NCI-H2196 treated with DMSO at 0.1 percent for 48 hours (cell line): ENCODE data around the gene RAB38.

Experiments
- DNase-seq: peaks from one replicate; lab custom pipeline; 2025; ENCODE audit not compliant: unreplicated experiment; lab: John Stamatoyannopoulos, UW

Gene RAB38

DNA sequence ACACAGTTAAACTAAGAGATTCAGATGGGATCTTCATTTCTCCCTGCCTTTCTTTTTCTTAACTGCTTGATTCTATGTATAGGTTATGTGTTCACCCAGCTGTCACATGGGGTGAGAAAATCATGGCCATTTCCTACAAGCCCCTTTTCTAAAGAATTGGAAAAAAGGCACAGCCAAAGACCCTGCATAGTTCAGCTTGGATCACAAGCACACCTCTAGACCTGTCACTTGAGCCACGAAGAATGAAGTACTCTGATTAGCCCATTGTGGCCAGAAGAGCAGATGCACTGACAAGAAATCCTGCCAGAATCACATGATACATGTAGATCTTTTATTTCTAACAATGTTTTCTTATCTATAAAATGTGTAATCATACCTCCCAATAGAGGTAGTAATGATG, 69.7 kb downstream of the RAB38 start:
- no peak for DNase-seq

DNA sequence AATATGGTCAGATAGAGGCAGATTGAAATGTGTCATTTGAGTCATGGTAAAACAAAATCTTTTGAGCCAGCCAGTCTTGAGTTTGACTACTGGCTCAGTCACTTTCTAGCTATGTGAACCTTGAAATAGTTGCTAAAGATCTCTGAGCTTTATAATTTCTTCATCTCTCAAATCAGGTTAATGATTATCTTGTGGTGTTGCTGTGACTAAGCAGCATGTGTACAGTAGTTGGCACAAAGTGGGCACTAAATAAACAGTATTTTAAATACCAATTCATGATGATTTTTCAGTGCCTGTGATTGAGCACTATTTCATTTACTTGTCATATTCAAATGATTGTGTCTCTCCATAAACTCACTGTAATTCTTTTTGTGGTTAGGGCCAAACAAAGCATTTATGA, 70.8 kb downstream of the RAB38 start:
- no peak for DNase-seq

DNA sequence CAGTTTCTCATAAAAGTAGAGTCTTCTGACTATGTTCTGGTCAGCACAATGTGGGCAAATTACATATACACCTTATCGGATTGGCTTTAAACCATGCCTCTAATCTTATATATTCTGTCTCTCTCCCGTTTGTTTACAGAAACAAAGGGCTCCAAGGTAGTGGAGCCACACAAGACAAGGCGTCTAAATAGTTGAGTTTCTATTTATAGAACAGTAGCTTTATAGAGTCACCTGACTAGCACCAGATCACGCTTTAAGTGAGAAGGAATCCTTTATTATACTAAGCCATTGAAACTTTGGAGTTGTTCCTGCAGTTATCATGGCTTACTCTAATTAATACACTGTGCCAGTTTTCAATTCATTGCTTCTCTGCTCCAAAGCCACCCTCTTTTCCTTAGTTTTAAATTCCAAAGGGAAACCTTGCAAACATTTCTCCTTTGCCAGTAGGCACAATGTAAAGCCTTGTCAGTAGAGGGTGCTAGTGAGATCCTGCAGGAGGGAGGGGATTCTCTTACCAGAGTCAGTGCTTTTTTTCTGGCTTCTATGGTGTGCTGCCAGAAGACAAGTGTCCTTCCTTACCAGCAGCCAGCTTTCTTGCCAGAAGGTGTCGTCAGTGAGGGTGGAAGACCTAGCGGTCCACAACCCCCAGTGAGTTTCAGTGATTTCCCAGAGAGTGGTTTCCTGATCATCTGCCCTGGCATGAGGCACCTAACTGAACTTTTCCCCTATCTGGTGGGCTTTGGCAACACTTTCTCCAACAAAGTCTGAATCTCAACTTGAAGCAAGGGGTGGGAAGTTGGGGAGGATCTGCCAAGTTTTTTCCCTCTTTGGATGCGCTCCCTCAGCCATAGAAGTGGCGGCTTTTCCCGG, 71.7 kb downstream of the RAB38 start:
- DNase-seq, result no peak

DNA sequence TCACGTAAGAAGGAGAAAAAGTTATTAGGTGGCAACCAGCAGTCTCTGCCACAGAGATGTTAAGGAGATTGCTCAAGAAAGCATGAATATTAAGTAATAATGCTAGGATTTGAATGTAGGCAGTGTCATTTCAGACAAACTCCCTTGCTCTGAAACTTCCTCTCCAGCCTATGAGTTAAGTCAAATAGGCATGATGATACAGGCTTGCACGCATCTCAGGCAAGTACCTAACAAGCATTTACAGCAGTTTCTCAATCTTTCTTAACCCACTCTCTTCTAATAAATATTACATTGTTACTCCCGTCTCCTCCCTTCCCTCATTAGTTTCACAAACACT, 72.7 kb downstream of the RAB38 start:
- no peak for DNase-seq

DNA sequence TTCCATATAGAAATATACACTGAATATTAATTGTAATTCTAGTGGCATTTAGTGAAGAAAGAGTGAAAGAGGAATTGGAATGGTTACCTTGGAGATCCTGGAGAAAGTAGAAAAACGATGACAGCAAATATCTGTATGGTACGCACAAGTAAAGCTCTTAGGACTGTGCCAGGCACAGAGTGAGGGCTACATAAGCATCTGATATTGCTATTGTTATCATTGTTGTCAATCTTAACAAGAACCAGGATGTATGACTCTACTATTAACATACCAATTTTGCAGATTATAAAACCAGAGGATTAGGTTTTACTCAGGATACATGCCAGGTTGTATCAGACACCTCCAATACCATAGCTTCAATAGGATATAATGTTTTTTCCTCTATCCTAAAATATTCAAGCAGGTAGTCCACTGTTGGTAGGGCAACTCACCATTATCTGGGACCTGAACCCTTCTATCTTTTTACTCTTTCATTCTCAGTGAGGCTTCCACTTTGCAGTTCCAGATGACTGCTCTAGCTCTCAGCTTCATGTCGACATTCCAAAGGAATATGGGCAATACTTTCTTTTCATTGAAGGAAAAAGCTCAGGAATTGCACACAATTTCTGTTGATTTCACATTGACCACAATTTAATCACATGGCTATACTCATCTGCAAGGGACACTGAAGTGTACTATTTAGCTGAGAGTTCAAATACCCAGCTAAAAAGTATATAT, 73.2 kb downstream of the RAB38 start:
- no peak for DNase-seq

DNA sequence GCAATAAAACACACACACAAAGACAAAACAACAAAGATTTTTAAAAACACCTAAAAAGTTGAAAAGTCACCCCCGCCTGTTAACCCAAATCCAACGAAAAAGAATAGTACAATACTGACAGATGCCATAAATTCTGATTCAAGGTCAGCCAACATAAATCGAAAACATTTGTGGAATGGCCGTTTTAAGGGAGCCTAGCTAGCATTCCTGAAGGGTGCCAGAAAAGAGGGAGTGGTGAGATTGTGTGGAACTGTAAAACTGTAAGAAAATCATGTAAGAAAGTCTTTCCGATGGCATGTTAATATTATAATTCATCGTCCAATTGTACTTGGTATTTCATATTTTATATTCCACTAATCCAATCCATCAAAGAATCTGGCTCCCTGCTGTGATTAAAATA, 75.1 kb downstream of the RAB38 start:
- no peak for DNase-seq

DNA sequence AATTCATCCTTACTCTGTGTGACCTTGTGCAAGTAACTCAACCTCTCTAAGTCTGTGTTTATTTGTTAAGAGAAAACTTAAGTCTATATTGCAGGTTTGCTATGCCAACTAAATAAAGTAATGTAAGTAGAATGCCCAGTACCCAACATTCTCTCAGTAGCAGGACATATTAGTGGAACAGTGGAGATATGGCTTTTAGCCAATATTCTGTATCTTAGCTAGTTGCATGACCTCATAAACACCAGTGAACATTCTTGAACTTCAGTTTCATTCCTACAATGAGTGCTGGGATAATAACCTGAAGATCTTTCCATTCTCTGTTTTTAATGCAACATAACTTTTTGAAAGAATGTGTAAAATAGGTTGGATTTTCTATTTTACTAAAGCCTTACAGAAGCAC, 77.0 kb downstream of the RAB38 start:
- DNase-seq, result no peak

DNA sequence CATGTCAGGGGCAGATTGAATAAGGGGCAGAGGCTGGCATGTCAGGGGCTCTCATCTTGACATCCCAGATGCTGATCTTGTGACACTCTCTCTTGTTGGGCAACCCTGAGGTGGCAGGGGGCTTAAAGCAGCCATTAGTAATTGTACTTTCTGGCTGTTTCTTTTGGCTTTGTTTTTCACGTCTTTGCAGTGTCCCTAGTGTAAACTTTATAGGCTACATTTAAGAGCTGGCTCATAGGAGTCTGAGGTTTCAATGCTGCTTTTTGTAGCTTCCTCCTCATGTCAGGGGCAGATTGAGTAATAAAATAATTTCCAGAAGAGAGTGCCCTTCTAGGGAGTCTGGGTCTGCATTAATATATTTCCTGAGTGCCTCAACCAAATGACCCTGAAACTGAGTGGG, 86.1 kb downstream of the RAB38 start:
- no peak for DNase-seq

DNA sequence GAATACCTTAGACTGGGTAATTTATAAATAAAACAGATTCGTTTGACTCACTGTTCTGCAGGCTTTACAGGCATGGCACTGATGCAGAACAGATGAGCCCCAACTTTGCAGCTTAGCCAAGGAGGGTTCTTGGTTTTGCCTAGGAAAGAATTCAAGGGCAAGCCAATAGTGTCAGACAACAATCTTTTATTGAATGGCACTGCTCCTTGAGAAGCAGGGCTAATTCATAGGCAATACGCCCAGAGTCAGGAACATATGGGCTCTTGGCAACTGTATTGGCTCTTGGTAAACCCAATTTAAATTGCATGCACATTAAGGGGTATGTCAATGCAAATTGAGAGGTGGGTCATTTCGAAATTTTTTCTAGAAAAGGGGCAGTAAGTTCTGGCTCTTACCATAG, 87.9 kb downstream of the RAB38 start:
- DNase-seq, result no peak

DNA sequence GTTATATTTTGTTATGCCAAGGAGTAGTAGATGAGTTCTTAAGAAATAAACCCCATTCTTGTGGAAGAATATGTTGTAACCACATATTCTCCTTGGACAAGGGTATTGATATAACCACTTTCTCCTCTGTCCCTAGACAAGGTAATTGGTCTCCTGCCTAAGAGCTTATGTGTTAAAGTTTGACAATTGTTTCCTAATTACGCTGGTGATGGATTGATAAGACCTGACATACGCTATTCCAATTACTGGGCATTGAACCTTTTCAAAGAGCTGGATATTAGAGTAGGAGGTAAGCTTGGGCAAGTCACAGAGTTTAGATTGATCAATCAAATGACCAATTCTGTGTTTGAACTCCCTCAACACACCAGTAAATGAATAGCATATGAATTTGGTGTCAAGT, 88.9 kb downstream of the RAB38 start:
- DNase-seq, result no peak

DNA sequence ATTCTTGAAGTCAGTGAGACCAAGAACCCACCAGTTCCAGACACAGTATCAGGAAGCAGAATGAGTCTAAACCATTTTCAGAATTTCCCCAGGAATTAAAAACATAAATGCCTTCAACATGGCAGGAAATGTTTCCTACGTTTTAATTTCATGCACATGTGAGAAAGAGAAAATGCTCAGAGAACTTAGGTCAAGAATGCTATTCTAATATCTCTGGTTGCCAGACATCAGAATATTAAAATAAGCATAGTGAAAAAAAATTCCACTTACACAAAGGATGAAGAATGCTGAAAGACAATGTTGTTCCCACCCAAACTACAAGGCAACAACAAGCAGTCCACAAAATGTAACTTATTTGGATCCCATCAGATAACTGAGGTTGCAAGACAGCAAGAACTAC, 104.8 kb downstream of the RAB38 start:
- DNase-seq, result no peak

DNA sequence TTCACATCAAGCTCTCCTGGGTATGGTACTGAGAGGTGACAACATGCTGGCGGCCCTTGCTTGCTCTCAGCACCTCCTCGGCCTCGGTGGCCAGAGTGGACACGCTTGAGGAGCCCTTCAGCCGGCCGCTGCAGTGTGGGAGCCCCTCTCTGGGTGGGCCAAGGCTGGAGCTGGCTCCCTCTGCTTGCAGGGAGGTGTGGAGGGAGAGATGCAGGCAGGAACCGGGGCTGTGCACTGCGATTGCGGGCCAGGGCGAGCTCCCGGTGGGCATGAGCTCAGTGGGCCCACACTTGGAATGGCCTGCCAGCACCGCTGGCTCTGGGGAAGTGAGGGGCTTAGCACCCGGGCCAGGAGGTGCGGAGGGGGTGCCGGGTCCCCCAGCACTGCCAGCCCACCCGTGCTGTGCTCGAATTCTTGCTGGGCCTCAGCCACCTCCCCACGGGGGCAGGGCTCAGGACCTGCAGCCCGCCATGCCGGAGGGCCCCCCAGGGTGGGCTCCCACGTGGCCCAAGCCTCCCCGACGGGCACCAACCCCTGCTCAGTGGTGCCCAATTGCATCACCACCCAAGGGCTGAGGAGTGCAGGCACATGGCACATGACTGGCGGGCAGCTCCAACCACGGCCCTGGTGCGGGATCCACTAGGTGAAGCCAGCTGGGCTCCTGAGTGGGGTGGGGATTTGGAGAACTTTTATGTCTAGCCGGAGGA, 106.2 kb downstream of the RAB38 start:
- no peak for DNase-seq

DNA sequence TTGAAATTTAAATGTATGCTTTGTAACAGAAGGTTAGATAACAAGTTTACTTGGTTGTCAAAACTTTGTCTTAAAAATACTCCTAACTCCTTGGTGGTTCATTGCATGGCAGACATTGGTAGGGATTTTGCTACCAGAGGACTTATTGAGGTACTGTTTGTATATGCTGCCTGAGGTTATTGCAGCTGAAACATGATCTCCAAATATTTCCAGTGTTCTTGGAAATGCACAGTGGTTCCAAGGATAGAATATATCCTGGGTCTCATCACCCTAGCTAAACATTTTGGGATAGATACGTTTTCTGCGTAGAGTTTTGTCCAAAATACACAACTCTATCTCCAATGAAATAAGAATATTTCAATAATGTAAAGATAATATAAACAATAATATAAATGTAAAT, 109.2 kb downstream of the RAB38 start:
- DNase-seq, result no peak

DNA sequence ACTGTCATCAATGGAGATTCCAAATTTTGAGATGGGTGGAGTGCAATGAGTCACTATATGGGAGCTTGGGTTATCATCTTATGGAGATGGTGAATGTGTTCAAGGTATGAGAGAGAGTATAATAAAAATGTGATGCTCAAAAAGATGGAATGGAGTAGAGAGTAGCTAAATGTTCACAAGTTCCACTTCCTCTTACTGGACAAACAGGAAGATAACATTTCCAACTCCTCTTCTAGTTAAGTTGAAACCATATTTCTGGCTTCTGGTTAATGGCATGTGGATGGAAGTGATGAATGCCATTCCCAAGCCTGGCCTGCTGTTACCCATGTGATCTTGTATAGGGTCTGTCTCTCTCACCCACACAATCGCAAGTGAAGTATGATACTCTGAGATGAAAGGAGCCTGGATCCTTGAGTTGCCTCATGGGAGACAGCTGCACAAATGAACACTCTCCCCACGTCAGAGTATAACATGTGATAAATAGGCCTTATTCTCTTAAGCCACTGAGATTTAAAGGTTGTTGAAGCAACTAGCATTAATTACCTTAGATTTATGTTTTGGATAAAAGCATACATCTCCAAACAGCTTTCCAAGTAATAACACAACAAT, 111.0 kb downstream of the RAB38 start:
- DNase-seq, result no peak
